ENCODE results near the gene KCNH6. TPM values are rescaled to one million over a fixed set of nuclear protein-coding genes. Genes with fewer than 3 reads are reported as not detected.

Gene KCNH6, protein sequence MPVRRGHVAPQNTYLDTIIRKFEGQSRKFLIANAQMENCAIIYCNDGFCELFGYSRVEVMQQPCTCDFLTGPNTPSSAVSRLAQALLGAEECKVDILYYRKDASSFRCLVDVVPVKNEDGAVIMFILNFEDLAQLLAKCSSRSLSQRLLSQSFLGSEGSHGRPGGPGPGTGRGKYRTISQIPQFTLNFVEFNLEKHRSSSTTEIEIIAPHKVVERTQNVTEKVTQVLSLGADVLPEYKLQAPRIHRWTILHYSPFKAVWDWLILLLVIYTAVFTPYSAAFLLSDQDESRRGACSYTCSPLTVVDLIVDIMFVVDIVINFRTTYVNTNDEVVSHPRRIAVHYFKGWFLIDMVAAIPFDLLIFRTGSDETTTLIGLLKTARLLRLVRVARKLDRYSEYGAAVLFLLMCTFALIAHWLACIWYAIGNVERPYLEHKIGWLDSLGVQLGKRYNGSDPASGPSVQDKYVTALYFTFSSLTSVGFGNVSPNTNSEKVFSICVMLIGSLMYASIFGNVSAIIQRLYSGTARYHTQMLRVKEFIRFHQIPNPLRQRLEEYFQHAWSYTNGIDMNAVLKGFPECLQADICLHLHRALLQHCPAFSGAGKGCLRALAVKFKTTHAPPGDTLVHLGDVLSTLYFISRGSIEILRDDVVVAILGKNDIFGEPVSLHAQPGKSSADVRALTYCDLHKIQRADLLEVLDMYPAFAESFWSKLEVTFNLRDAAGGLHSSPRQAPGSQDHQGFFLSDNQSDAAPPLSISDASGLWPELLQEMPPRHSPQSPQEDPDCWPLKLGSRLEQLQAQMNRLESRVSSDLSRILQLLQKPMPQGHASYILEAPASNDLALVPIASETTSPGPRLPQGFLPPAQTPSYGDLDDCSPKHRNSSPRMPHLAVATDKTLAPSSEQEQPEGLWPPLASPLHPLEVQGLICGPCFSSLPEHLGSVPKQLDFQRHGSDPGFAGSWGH
- polyA plus RNA-seq = 0.34 and 0.81 TPM in 2 replicates

GRCh38 chr17:63523253-63523855 lies at the start of gene KCNH6:
KCNH6 (plus strand) TSS chr17:63523358; CDS start chr17:63523414, 56 bp downstream.

DNA sequence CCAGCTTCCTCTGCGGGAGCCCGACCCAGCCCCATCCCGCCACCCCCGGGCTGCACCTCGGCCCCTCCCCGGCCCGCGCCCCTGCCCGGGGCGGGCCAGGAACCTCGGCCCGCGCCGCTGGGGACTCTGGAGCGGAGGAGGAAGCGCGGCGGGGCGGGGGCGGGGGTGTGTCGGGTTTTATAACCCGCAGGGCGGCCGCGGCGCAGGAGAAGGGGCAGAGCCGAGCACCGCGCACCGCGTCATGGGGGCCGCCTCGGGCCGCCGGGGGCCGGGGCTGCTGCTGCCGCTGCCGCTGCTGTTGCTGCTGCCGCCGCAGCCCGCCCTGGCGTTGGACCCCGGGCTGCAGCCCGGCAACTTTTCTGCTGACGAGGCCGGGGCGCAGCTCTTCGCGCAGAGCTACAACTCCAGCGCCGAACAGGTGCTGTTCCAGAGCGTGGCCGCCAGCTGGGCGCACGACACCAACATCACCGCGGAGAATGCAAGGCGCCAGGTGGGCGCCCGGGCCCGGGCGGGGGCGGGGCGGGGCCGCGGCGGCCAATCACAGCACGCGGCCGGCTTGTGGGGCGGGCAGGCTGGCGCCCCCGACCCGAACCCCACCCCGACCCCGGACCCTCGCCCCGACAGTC lies 46.2 kb upstream of the KCNH6 start, which contains the start of gene ACE:
Gene ACE, plus strand, starts transcription at position 208 of the 626 bp plus-strand sequence. Its CDS starts 34 bp downstream, at position 242.

GRCh38 chr17:63549946-63550816 lies 27.0 kb downstream of the KCNH6 start, which contains the start of gene DCAF7:
DCAF7 (plus strand) TSS chr17:63550477; CDS start chr17:63550678, 201 bp downstream.

Other genes starting within 250 kb of the KCNH6 start
- gene CYB561, start 77.1 kb upstream of the KCNH6 start, polyA plus RNA-seq = 11.4 TPM in 2 replicates
- not detected in 2 replicates for gene ACE, start 46.3 kb upstream of the KCNH6 start, polyA plus RNA-seq
- 11.3 and 13.1 TPM in 2 replicates for gene DCAF7, start 27.1 kb downstream of the KCNH6 start, polyA plus RNA-seq
- 13.7 and 16.8 TPM in 2 replicates for gene TACO1, start 77.5 kb downstream of the KCNH6 start, polyA plus RNA-seq
- 0.35 and 0.85 TPM in 2 replicates for gene MAP3K3, start 99.1 kb downstream of the KCNH6 start, polyA plus RNA-seq
- gene LIMD2, start 176.8 kb downstream of the KCNH6 start, polyA plus RNA-seq = 0.11 and 1.1 TPM in 2 replicates
- 13.1 and 17.3 TPM in 2 replicates for gene STRADA, start 218.4 kb downstream of the KCNH6 start, polyA plus RNA-seq

All from Purkinje cell (primary cell).